HL-60 (cell line): ENCODE results near the gene INTS1.

ENCODE experiments used
- DNase-seq, 2 experiments: peaks; one replicate each; pipeline ENCODE4 v3.0.0-alpha.2; 2010 to 2020; ENCODE audit warnings: low read depth in 1 of 2, low spot score in 1 of 2
- H3K27ac ChIP-seq: fragments of 250-450 bp; sonication (Bioruptor Pico); replicated peaks from 2 replicates; pipeline ENCODE4 v1.5.1; 2020; ENCODE audit warnings: mild to moderate bottlenecking, moderate library complexity
- H3K27me3 ChIP-seq: fragments of 250-450 bp; sonication (Bioruptor Pico); 2 replicates; pipeline ENCODE4 v1.5.1; 2021; ENCODE audit warnings: mild to moderate bottlenecking, moderate library complexity; ENCODE audit not compliant: insufficient read depth, poor library complexity, severe bottlenecking
- H3K4me3 ChIP-seq: replicated peaks from 2 replicates; pipeline ENCODE4 v1.5.1; 2011; ENCODE audit warnings: mild to moderate bottlenecking, control low read depth, low read length; ENCODE audit not compliant: insufficient read depth
- GABPA ChIP-seq: IDR thresholded peaks from 2 replicates; pipeline ENCODE4 v1.6.1; 2012; ENCODE audit warnings: low read depth
- POLR2AphosphoS5 ChIP-seq: IDR thresholded peaks from 2 replicates; pipeline ENCODE4 v1.6.1; 2012; ENCODE audit warnings: low read depth
- SPI1 ChIP-seq: IDR thresholded peaks from 2 replicates; pipeline ENCODE4 v1.6.1; 2012; ENCODE audit warnings: low read depth, mild to moderate bottlenecking, borderline replicate concordance
- TF ChIP-seq, protein P1 (sequence below): IDR thresholded peaks from one replicate; pipeline ENCODE4 v1.5.1; 2011; ENCODE audit warnings: low read length, control low read depth, inconsistent platforms; ENCODE audit not compliant: insufficient read depth
- TF ChIP-seq, protein P2 (sequence below): IDR thresholded peaks from 2 replicates; pipeline ENCODE4 v1.6.1; 2012; ENCODE audit warnings: low read depth; ENCODE audit not compliant: insufficient replicate concordance

The INTS1 gene

DNA sequence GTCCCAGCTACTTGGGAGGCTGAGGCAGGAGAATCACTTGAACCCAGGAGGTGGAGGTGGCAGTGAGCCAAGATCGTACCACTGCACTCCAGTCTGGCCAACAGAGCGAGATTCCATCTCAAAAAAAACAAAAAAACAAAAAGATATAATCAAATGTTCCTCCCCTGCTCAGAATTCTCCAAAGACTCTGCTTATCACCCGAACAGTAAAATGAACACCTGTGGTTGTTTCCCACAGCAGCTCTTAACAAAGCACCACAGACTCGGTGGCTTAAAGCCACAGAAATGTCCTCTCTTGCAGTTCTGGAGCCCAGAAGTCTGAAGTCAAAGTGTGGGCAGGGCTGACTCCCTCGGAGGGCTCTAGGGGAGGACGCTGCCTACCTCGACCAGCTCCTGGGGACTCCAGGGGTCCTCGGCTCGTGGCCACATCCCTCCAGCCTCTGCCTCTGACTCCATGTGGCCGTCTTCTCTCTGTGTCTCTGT is 4.1 kb upstream of the INTS1 start:
- H3K27me3 ChIP-seq = no peaks in the 10 kb centered on the region
- no peak overlapping the region for H3K4me3 ChIP-seq
- no peak for TF ChIP-seq SPI1
- TF ChIP-seq, protein P1, sequence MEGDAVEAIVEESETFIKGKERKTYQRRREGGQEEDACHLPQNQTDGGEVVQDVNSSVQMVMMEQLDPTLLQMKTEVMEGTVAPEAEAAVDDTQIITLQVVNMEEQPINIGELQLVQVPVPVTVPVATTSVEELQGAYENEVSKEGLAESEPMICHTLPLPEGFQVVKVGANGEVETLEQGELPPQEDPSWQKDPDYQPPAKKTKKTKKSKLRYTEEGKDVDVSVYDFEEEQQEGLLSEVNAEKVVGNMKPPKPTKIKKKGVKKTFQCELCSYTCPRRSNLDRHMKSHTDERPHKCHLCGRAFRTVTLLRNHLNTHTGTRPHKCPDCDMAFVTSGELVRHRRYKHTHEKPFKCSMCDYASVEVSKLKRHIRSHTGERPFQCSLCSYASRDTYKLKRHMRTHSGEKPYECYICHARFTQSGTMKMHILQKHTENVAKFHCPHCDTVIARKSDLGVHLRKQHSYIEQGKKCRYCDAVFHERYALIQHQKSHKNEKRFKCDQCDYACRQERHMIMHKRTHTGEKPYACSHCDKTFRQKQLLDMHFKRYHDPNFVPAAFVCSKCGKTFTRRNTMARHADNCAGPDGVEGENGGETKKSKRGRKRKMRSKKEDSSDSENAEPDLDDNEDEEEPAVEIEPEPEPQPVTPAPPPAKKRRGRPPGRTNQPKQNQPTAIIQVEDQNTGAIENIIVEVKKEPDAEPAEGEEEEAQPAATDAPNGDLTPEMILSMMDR = no peak
- TF ChIP-seq, protein P2, sequence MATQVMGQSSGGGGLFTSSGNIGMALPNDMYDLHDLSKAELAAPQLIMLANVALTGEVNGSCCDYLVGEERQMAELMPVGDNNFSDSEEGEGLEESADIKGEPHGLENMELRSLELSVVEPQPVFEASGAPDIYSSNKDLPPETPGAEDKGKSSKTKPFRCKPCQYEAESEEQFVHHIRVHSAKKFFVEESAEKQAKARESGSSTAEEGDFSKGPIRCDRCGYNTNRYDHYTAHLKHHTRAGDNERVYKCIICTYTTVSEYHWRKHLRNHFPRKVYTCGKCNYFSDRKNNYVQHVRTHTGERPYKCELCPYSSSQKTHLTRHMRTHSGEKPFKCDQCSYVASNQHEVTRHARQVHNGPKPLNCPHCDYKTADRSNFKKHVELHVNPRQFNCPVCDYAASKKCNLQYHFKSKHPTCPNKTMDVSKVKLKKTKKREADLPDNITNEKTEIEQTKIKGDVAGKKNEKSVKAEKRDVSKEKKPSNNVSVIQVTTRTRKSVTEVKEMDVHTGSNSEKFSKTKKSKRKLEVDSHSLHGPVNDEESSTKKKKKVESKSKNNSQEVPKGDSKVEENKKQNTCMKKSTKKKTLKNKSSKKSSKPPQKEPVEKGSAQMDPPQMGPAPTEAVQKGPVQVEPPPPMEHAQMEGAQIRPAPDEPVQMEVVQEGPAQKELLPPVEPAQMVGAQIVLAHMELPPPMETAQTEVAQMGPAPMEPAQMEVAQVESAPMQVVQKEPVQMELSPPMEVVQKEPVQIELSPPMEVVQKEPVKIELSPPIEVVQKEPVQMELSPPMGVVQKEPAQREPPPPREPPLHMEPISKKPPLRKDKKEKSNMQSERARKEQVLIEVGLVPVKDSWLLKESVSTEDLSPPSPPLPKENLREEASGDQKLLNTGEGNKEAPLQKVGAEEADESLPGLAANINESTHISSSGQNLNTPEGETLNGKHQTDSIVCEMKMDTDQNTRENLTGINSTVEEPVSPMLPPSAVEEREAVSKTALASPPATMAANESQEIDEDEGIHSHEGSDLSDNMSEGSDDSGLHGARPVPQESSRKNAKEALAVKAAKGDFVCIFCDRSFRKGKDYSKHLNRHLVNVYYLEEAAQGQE = no peak
- TF ChIP-seq POLR2AphosphoS5 = no peak
- no peak for TF ChIP-seq GABPA
- peak in 1 of 2 experiments; percentile 41 for DNase-seq
- peak overlapping the region; percentile 82 for H3K27ac ChIP-seq

DNA sequence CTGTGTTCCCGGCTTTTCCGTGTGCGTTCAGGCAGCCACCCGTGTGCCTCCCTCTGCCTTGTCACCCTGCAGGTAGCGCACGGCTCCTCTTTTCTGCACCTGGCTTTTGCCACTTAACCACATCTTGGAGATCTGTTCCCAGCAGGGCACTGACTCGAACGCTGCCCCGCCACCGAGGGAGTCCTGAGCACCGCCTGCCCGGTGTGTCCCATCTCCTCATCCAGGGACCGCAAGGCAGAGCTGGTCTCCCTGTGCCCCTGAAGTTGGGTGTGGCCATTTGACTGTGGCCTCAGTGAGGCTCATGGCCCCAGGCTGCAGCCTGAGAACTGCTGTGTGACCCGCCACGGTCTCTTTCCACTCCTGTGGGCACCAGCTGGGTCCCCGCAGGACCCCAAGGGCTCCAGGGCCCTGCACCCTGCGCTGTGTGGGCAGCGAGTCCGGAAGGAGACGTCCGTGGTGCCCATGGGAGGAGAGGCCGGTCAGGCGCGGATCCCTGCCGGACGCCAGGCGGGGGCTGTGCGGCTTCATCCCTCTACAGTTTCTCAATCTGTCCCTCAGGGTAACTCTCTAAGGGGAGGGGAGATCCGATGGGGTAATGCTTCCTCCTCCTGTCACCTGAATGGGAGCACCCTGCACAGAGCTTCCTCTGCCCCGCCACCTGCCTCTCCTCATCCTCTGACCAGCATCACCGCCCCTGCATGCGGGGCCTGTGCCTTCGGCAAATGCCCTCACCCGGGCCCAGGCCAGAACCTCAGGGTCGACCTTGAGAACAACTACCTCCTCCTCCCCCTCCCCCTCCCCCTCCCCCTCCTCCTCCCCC is 1.8 kb upstream of the INTS1 start:
- H3K27me3 ChIP-seq = no peaks in the 10 kb centered on the region
- H3K4me3 ChIP-seq = peak overlapping the region; percentile 37
- 0 out of 2 replicates have a peak, but pooled peaks have one; percentile 17 for TF ChIP-seq GABPA
- TF ChIP-seq SPI1 = no peak
- TF ChIP-seq POLR2AphosphoS5 = peak; percentile 39; the same call in 1 of the 2 replicates
- TF ChIP-seq, protein P2 = no peak
- TF ChIP-seq, protein P1 = no peak
- peak overlapping the region; percentile 86 for H3K27ac ChIP-seq
- DNase-seq = peak; percentile 81 to 90

DNA sequence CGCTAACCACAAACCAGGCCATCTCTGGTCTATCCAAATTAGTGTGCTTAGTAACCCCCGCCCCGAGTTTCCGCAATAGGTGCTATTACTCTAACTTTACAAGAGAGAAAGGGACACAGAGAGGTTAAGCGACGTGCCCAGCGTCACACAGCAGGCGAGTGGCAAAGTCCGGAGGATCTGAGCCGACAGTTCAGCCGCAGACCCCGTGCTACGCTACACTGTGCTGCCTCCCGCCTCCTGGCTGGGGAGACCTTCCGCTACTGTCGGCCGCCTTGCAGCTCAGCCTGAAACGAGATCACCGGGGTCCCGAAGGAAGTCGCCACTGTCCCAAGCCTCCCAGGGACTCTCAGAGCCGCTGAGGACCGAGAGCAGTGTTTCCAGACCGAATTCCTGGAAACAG is 799 bp downstream of the INTS1 start:
- no peak for TF ChIP-seq POLR2AphosphoS5
- TF ChIP-seq GABPA = no peak
- TF ChIP-seq, protein P2 = no peak
- peak in 1 of 2 experiments; percentile 24 for DNase-seq
- peak overlapping the region; percentile 86 for H3K27ac ChIP-seq

More for the DNA sequence above, 799 bp downstream of the INTS1 start:
- H3K27me3 ChIP-seq = no peaks in the 10 kb centered on the region
- peak overlapping the region; percentile 100 for H3K4me3 ChIP-seq
